GM19463 (cell line): Measurements from ENCODE around the gene METAP2.

Experiments used
- ATAC-seq: cut with Tn5 transposase; IDR thresholded peaks from one replicate; pipeline ENCODE4 v1.9.1; 2021; ENCODE audit warnings: mild to moderate bottlenecking, moderate library complexity; ENCODE audit not compliant: unreplicated experiment

METAP2 gene

DNA sequence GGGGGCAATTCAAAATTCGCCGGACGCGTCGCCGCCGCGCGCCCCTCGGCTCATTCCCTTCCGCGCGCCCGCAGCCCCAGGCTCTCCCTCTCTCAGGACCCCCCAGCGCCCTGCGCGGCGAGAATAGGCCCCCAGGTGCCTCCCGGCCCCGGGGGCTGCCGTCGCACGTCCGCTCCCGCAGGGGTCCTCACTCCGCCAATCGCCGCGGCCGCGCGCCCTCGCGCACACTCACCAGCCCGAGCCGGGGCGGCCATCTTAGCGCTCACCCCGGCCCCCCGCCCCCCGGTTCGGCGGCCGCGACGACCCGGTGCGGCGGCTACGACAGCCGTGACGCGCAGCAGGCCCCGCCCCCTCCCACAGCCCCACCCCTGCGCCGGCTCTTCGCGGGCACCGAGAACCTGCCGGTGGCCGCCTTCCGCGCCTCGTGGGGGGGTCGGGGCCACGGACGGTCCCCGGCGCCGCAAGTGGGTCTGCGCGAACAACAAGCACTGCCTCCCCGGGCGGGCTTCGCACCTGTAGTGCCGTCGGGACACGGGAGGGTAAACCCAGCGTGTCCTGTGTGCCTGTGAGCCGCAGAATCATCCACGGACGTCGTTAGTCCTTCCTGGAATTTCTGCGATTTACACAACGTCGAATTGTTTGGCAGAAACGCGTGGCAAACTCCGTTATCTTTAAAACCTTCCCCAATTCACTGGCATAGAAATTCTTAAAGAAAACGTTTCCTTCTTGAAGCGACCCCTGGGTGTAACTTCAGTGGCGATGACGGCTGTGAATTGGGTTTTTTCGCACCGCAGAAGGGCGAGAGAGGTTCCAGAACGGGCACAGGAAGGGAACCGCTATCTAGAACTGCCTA is 74.8 kb downstream of the METAP2 start:
- no peak for ATAC-seq

DNA sequence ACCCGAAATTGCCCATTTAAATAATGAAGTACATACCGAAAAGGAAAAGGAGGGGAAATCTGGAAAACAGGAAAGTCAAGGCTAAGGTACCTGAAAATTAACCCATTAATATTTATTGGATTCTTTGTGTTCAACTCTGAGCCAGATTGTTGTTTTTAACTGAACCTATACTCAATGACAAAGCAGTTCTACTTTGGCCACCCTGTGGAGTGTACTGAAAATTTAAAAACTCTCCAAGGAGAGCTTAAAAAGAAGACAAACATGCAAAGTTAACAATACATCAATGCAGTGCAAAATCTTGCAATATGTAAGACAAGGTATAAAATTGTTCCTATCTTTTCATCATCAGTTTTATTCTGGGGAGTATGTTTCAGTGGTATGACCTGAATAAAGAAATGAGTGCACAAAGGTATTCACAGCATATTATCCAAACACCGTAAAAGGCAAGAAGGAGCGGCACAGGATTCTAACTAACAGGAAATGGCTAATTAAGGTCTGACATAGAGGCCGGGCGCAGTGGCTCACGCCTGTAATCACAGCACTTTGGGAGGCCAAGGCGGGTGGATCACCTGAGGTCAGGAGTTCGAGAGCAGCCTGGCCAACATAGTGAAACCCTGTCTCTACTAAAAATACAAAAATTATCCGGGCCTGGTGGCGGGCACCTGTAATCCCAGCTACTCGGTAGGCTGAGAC is 75.6 kb downstream of the METAP2 start:
- ATAC-seq, result no peak

DNA sequence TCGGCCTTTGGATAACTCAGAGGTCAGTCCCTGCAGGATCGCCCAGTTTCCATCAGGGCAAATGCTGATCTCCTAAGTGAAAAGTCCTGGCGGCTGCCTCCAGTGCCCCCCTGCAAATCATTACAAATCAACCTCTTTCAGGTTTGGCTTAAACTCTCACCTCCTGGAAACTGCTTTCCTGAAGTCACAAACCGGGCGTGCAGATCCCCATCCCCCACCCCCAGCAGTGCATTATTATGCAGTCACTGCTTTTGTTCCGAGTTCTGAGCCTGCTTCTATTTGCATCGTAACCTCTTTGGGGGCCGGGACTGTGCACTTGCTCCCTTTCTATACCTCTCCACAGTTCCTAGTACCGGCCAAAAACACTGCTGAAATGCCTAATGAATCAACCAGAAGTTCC is 77.4 kb downstream of the METAP2 start, which contains the start of gene USP44:
USP44 (minus strand) TSS at position 172 of the 400 bp plus-strand sequence. CDS start 17,220 bp downstream, outside the sequence.
- no peak for ATAC-seq

DNA sequence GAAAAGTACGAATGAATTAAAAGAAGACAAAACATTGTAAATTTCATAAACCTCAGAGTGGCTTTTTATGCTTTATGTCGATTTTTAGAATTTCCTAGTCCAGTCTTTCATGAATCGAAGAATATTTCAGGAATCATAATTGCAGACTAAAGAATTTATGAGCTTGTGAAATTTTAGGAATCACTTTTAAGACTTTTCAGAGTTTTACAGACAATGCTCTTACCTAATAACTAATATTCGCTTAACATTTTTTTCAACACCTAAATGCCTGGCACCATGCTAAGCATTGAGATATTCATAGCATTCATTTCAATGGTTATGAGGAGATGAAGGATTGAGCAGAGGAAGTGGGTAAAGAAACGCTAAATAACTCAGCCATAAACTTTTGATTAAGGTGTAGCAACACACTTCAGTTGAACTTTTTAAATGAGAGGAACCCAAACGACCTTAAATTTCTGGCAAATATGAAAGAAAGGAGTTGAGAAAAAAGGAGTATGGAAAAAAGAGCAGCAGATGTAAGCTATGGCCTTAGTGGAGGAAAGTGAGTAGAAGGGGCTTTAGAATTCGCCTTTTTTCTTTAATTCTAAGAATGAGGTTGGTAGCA is 78.1 kb downstream of the METAP2 start:
- ATAC-seq, result no peak

DNA sequence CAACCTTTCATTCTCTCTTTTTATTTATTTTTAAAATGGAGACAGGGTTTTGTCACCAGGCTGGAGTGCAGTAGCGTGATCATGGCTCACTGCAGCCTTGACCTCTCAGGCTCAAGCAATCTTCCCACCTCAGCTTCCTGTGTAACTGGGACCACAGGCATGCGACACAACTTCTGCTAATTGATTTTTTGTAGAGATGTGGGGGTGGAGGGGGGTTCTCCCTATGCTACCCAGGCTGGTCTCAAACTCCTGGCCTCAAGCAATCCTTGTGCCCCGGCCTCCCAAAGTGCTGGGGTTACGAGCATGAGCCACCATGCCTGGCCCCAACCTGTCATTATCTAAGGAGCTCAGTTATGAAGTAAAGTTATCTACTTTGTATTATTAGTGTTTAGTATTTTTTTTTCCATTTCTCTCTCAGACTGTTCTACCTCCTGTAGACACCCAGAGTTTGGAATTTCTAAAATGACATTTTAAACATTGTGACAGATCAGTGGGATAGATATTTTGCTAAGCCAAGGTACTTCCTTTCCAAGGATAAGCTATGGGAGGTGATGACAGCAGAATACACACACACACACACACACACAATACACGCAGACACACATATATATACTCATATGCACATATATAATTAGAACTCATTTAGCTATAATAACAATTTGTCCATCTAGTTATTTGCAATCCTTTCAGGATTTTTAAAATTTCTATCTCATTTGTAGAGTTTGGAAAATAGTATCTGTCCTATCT is 79.4 kb downstream of the METAP2 start:
- no peak for ATAC-seq

DNA sequence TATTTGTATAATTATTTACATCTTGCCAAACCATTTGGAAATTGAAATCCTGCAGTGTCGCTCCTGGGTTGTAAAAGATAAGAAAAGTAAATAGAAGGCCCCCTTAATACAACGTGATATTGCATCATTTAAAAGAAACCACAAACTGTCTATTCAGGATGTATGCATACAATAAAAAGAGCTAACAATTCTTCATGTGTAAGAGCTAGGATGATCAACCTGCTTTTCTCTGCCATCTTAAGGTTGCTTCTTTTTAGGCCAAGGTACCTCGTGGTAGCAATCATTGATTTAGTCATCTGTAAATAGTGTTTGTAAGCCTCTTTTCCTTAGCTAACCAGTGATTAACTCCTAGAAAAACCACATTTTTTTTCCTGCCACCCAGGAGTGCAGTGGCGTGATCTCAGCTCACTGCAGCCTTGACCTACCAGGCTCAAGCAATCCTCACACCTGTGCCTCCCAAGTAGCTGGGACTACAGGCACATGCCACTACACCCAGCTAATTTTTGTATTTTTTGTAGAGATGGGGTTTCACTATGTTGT is 80.7 kb downstream of the METAP2 start:
- ATAC-seq, result no peak

DNA sequence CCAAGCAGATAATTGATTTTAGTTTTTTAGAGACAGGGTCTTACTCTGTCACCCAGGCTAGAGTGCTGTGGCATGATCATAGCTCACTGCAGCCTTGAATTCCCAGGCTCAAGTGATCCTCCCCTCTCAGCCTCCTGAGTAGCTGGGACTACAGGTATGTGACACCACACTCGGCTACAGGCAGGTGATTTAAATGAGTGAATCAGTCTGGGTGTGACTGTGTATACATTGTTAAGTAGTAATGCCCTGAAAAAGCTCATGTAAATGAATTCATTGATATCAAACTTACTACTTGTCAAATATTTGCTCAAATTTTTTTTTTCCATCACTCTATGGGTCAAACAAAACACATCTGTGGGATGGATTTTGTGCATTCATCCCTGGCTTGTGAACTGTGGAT is 83.7 kb downstream of the METAP2 start:
- no peak for ATAC-seq
